Measurements from ENCODE around the gene DEK. TPM values are rescaled to one million over a fixed set of nuclear protein-coding genes. Genes with fewer than 3 reads are reported as not detected.

DEK gene
- total RNA-seq, 1 experiment from 2014 or later: 108 TPM

DNA sequence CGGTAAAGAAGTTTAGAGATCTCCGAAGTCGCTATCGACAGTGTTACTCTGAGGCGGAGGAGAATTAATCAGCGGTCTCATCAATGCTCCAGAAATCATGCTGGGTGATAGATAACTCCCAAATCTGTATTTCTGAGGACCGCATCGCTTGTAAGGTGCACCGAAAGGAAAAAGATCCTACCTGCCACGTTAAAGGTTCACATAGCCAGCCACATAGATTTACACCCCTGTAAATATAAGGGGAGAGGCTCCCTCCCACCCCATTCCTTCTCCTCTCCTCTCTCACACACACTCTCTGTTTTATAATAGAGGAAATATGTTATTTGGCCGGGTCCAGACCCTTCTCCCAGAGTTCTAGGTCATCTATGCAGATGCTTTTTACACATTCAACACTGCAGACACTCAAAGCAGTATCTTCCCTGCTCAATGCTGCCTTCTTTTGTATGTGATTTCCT lies 620 bp upstream of the DEK start (continued):
- TF ChIP-seq EZH2 (IDR thresholded peaks at IDR 0.05): no peak
- TF ChIP-seq, protein P1, sequence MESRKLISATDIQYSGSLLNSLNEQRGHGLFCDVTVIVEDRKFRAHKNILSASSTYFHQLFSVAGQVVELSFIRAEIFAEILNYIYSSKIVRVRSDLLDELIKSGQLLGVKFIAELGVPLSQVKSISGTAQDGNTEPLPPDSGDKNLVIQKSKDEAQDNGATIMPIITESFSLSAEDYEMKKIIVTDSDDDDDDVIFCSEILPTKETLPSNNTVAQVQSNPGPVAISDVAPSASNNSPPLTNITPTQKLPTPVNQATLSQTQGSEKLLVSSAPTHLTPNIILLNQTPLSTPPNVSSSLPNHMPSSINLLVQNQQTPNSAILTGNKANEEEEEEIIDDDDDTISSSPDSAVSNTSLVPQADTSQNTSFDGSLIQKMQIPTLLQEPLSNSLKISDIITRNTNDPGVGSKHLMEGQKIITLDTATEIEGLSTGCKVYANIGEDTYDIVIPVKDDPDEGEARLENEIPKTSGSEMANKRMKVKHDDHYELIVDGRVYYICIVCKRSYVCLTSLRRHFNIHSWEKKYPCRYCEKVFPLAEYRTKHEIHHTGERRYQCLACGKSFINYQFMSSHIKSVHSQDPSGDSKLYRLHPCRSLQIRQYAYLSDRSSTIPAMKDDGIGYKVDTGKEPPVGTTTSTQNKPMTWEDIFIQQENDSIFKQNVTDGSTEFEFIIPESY (IDR thresholded peaks at IDR 0.05; ENCODE audit: extremely low read depth, insufficient replicate concordance, low read length): no peak
- TF ChIP-seq ATF3 (IDR thresholded peaks at IDR 0.05): no peak
- no peak for TF ChIP-seq EGR1 (IDR thresholded peaks at IDR 0.05; ENCODE audit: low read depth)
- TF ChIP-seq ZFX (IDR thresholded peaks at IDR 0.05): no peak
- TF ChIP-seq RAD21 (IDR thresholded peaks at IDR 0.05; ENCODE audit: low read depth): no peak
- no peak for TF ChIP-seq YY1 (IDR thresholded peaks at IDR 0.05; ENCODE audit: extremely low read depth, insufficient replicate concordance, low read depth, low read length)
- no peak for TF ChIP-seq POLR2AphosphoS5 (IDR thresholded peaks at IDR 0.05; ENCODE audit: low read depth, low read length)
- peak; percentile 31; the same call in 1 of the 2 replicates for TF ChIP-seq FOSL1 (IDR thresholded peaks at IDR 0.05; ENCODE audit: low read depth)
- TF ChIP-seq CBX3 (IDR thresholded peaks at IDR 0.05; ENCODE audit: low read depth): no peak
- TF ChIP-seq SIN3A (IDR thresholded peaks at IDR 0.05; ENCODE audit: low read depth): peak; percentile 57; the same call in 1 of the 2 replicates
- no peak for TF ChIP-seq SRF (IDR thresholded peaks at IDR 0.05; ENCODE audit: low read depth)
- peak; percentile 2 for TF ChIP-seq POLR2A (IDR thresholded peaks at IDR 0.05; ENCODE audit: borderline replicate concordance, extremely low read depth, insufficient read depth, insufficient read length)

All from HCT116 (cell line).